Measurements from ENCODE around the gene MIX23. TPM values are rescaled to one million over a fixed set of nuclear protein-coding genes. Genes with fewer than 3 reads are reported as not detected.
"Not testable (repeated sequence)": the region's sequence is repeated elsewhere in the genome, so short reads cannot be mapped to it uniquely, and the experiment has no call there.

Gene MIX23
- total RNA-seq, 4 donors from 2014 or later = 14.1 to 20.1 (median 18.9) TPM; not detected in 1

GRCh38 chr3:122366379-122366749 lies 16.7 kb downstream of the MIX23 start:
- H3K4me3 ChIP-seq = no peak overlapping the region
- no peaks in the 10 kb centered on the region for H3K27me3 ChIP-seq
- H3K36me3 ChIP-seq = no peaks in the 10 kb centered on the region
- H3K27ac ChIP-seq = no peak overlapping the region
- intact Hi-C loops (cut with DNase I; ENCODE audit: low total_unique reads) = no loop called here
- no peaks in the 10 kb centered on the region for H3K9me3 ChIP-seq
- TF ChIP-seq CTCF (IDR thresholded peaks at IDR 0.05) (no peak), POLR2A (IDR thresholded peaks at IDR 0.05) (no peak)
- DNase-seq = no peak
- H3K4me1 ChIP-seq = no peaks in the 10 kb centered on the region

GRCh38 chr3:122365582-122366378 lies 17.3 kb downstream of the MIX23 start:
- H3K4me3 ChIP-seq; H3K9me3 ChIP-seq; DNase-seq; H3K27me3 ChIP-seq; H3K27ac ChIP-seq; intact Hi-C loops (cut with DNase I; ENCODE audit: low total_unique reads); H3K36me3 ChIP-seq; H3K4me1 ChIP-seq: not testable (repeated sequence)

GRCh38 chr3:122365073-122365472 lies 18.0 kb downstream of the MIX23 start:
- Histone ChIP-seq H3K4me3 (no peak overlapping the region), H3K27me3 (no peaks in the 10 kb centered on the region), H3K9me3 (no peaks in the 10 kb centered on the region), H3K36me3 (no peaks in the 10 kb centered on the region), H3K4me1 (no peaks in the 10 kb centered on the region), H3K27ac (no peak overlapping the region)
- no peak for DNase-seq
- intact Hi-C loops (cut with DNase I; ENCODE audit: low total_unique reads) = no loop called here
- TF ChIP-seq POLR2A (IDR thresholded peaks at IDR 0.05) = no peak
- TF ChIP-seq CTCF (IDR thresholded peaks at IDR 0.05) = no peak

- Histone ChIP-seq H3K27ac (no peak overlapping the region), H3K9me3 (no peaks in the 10 kb centered on the region), H3K27me3 (no peaks in the 10 kb centered on the region), H3K4me3 (no peak overlapping the region), H3K4me1 (no peaks in the 10 kb centered on the region), H3K36me3 (no peaks in the 10 kb centered on the region)
- intact Hi-C loops (cut with DNase I; ENCODE audit: low total_unique reads) = no loop called here
- DNase-seq = no peak
- no peak for TF ChIP-seq CTCF (IDR thresholded peaks at IDR 0.05)
- TF ChIP-seq POLR2A (IDR thresholded peaks at IDR 0.05) = no peak
Observed at GRCh38 chr3:122364490-122364889, 18.5 kb downstream of the MIX23 start.

- no peak for TF ChIP-seq CTCF (IDR thresholded peaks at IDR 0.05)
- no peak for TF ChIP-seq POLR2A (IDR thresholded peaks at IDR 0.05)
- no peaks in the 10 kb centered on the region for H3K27me3 ChIP-seq
- H3K4me1 ChIP-seq = no peaks in the 10 kb centered on the region
- no peaks in the 10 kb centered on the region for H3K9me3 ChIP-seq
- H3K36me3 ChIP-seq = no peaks in the 10 kb centered on the region
- no peak overlapping the region for H3K27ac ChIP-seq
- no peak for DNase-seq
- H3K4me3 ChIP-seq = no peak overlapping the region
- intact Hi-C loops (cut with DNase I; ENCODE audit: low total_unique reads) = no loop called here
Observed at GRCh38 chr3:122362026-122362425, 21.0 kb downstream of the MIX23 start.

GRCh38 chr3:122358703-122359032 lies 24.4 kb downstream of the MIX23 start:
- TF ChIP-seq POLR2A (IDR thresholded peaks at IDR 0.05) = no peak
- no peak for TF ChIP-seq CTCF (IDR thresholded peaks at IDR 0.05)
- H3K4me1 ChIP-seq = no peaks in the 10 kb centered on the region
- H3K27ac ChIP-seq = no peak overlapping the region
- no peaks in the 10 kb centered on the region for H3K36me3 ChIP-seq
- H3K4me3 ChIP-seq = no peak overlapping the region
- no peaks in the 10 kb centered on the region for H3K27me3 ChIP-seq
- intact Hi-C loops (cut with DNase I; ENCODE audit: low total_unique reads) = no loop called here
- DNase-seq = no peak
- H3K9me3 ChIP-seq = no peaks in the 10 kb centered on the region
